Measurements from ENCODE around the gene ZNF662.

The ZNF662 gene

GRCh38 chr3:42911551-42911950 is 5.6 kb downstream of the ZNF662 start:
- peaks cover 28% of the 10 kb centered on the region for H3K9me3 ChIP-seq (ENCODE audit: severe bottlenecking)
- TF ChIP-seq CTCF (IDR thresholded peaks at IDR 0.05; ENCODE audit: poor library complexity, severe bottlenecking), result no peak
- no peak for ATAC-seq (ENCODE audit: low read depth)
- no peak for DNase-seq (ENCODE audit: low spot score)
- H3K27me3 ChIP-seq (ENCODE audit: insufficient read depth, poor library complexity, severe bottlenecking), result peaks cover 3% of the 10 kb centered on the region
- H3K36me3 ChIP-seq (ENCODE audit: low read depth), result peaks cover 3% of the 10 kb centered on the region; the same call in 1 of the 2 replicates
- H3K4me3 ChIP-seq (ENCODE audit: severe bottlenecking), result no peak overlapping the region
- no peak overlapping the region for H3K27ac ChIP-seq (ENCODE audit: poor library complexity, severe bottlenecking)
- no peaks in the 10 kb centered on the region for H3K4me1 ChIP-seq (ENCODE audit: insufficient read depth, poor library complexity, severe bottlenecking)

DNA sequence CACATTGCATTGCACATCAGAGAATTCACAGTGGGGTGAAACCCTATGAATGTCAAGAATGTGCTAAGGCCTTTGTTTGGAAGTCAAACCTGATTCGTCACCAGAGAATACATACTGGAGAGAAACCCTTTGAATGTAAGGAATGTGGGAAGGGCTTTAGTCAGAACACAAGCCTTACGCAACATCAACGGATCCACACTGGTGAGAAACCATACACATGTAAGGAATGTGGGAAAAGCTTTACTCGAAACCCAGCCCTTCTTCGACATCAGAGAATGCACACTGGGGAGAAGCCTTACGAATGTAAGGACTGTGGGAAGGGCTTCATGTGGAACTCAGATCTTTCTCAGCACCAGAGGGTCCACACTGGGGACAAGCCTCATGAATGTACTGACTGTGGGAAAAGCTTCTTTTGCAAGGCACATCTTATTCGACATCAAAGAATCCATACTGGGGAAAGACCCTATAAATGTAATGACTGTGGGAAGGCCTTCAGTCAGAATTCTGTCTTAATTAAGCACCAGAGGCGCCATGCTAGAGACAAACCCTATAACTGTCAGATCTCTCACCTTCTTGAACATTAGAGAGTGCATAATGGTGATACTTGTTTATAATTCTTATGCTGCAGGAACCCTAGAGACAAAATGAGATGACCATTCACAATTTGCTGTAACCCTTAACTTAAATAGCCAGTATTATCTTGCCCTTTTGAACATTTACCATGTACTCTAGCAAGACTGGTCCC is 9.0 kb downstream of the ZNF662 start:
- no peak overlapping the region for H3K4me3 ChIP-seq (ENCODE audit: severe bottlenecking)
- DNase-seq (ENCODE audit: low spot score) (no peak), ATAC-seq (ENCODE audit: low read depth) (no peak)
- H3K27ac ChIP-seq (ENCODE audit: poor library complexity, severe bottlenecking), result no peak overlapping the region
- no peaks in the 10 kb centered on the region for H3K4me1 ChIP-seq (ENCODE audit: insufficient read depth, poor library complexity, severe bottlenecking)
- H3K36me3 ChIP-seq (ENCODE audit: low read depth), result peaks cover 3% of the 10 kb centered on the region; the same call in 1 of the 2 replicates
- H3K27me3 ChIP-seq (ENCODE audit: insufficient read depth, poor library complexity, severe bottlenecking), result no peaks in the 10 kb centered on the region
- no peak for TF ChIP-seq CTCF (IDR thresholded peaks at IDR 0.05; ENCODE audit: poor library complexity, severe bottlenecking)
- H3K9me3 ChIP-seq (ENCODE audit: severe bottlenecking), result peaks cover 28% of the 10 kb centered on the region

GRCh38 chr3:42923606-42924005 is 17.7 kb downstream of the ZNF662 start:
- H3K4me1 ChIP-seq (ENCODE audit: insufficient read depth, poor library complexity, severe bottlenecking), result no peaks in the 10 kb centered on the region
- no peak overlapping the region for H3K27ac ChIP-seq (ENCODE audit: poor library complexity, severe bottlenecking)
- peaks cover 2% of the 10 kb centered on the region for H3K9me3 ChIP-seq (ENCODE audit: severe bottlenecking)
- no peak overlapping the region for H3K4me3 ChIP-seq (ENCODE audit: severe bottlenecking)
- H3K36me3 ChIP-seq (ENCODE audit: low read depth), result no peaks in the 10 kb centered on the region
- ATAC-seq (ENCODE audit: low read depth) (no peak), DNase-seq (ENCODE audit: low spot score) (no peak)
- no peaks in the 10 kb centered on the region for H3K27me3 ChIP-seq (ENCODE audit: insufficient read depth, poor library complexity, severe bottlenecking)
- no peak for TF ChIP-seq CTCF (IDR thresholded peaks at IDR 0.05; ENCODE audit: poor library complexity, severe bottlenecking)

- no peaks in the 10 kb centered on the region for H3K27me3 ChIP-seq (ENCODE audit: insufficient read depth, poor library complexity, severe bottlenecking)
Observed at GRCh38 chr3:42926310-42926709, 20.4 kb downstream of the ZNF662 start.

More at GRCh38 chr3:42926310-42926709, 20.4 kb downstream of the ZNF662 start:
- H3K4me3 ChIP-seq (ENCODE audit: severe bottlenecking), result no peak overlapping the region
- H3K27ac ChIP-seq (ENCODE audit: poor library complexity, severe bottlenecking), result no peak overlapping the region
- no peaks in the 10 kb centered on the region for H3K4me1 ChIP-seq (ENCODE audit: insufficient read depth, poor library complexity, severe bottlenecking)
- H3K9me3 ChIP-seq (ENCODE audit: severe bottlenecking), result peaks cover 2% of the 10 kb centered on the region
- DNase-seq (ENCODE audit: low spot score), result no peak
- H3K36me3 ChIP-seq (ENCODE audit: low read depth), result no peaks in the 10 kb centered on the region
- no peak for TF ChIP-seq CTCF (IDR thresholded peaks at IDR 0.05; ENCODE audit: poor library complexity, severe bottlenecking)
- no peak for ATAC-seq (ENCODE audit: low read depth)
